Measurements from ENCODE around the gene RILPL1. TPM values are rescaled to one million over a fixed set of nuclear protein-coding genes. Genes with fewer than 3 reads are reported as not detected.

The RILPL1 gene
- total RNA-seq, 1 donor from 2014 or later: 0.67 TPM

DNA sequence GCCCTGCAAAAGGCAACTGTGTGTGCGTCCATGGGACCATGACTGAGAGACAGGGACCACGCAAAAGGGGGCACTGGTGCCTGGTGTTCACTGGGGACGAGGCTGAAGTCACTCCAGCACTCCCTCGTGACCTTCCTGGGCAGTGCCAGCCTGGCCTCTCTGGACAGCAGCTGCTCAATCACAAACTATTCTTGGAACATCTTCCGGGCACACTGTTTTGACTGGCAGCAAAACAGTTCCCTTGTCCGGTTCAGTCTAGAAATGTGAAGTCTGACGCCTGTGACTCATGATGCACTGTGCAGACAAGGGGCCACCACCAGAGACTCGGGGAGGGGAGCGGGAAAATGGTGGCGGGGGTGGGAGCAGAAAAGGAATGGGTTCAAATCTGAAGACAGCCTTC lies 54.8 kb downstream of the RILPL1 start:
- peaks cover 6% of the 10 kb centered on the region for H3K36me3 Mint-ChIP-seq (ENCODE audit: low read depth)
- H3K4me3 Mint-ChIP-seq: no peak overlapping the region
- intact Hi-C loops (cut with micrococcal nuclease): no loop called here
- peaks cover 4% of the 10 kb centered on the region for H3K4me1 Mint-ChIP-seq
- no peaks in the 10 kb centered on the region for H3K9me3 Mint-ChIP-seq
- POLR2A ChIA-PET: no interaction called here
- CTCF ChIA-PET: no interaction called here
- DNase-seq (no peak), ATAC-seq (ENCODE audit: low read depth) (no peak)
- H3K27me3 Mint-ChIP-seq: no peaks in the 10 kb centered on the region
- TF ChIP-seq, protein P1, sequence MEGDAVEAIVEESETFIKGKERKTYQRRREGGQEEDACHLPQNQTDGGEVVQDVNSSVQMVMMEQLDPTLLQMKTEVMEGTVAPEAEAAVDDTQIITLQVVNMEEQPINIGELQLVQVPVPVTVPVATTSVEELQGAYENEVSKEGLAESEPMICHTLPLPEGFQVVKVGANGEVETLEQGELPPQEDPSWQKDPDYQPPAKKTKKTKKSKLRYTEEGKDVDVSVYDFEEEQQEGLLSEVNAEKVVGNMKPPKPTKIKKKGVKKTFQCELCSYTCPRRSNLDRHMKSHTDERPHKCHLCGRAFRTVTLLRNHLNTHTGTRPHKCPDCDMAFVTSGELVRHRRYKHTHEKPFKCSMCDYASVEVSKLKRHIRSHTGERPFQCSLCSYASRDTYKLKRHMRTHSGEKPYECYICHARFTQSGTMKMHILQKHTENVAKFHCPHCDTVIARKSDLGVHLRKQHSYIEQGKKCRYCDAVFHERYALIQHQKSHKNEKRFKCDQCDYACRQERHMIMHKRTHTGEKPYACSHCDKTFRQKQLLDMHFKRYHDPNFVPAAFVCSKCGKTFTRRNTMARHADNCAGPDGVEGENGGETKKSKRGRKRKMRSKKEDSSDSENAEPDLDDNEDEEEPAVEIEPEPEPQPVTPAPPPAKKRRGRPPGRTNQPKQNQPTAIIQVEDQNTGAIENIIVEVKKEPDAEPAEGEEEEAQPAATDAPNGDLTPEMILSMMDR (IDR thresholded peaks at IDR 0.05): no peak
- no peak overlapping the region for H3K27ac Mint-ChIP-seq

DNA sequence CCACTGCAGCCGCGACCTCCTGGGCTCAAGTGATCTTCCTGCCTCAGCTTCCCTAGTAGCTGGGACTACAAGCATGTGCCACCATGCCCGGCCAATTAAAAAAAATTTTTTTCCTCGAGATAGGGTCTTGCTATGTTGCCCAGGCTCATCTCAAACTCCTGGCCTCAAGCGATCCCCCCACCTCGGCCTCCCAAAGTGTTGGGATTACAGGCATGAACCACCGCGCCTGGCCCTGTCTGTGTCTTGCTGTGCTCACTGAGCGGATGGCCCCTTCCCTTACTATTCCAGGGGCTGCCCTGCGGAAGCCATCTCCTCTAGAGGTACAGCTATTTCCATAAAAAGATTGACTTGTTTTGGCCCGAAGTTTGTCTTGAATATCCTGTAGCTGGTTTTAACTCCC lies 55.5 kb downstream of the RILPL1 start:
- Mint-ChIP-seq H3K27ac (no peak overlapping the region), H3K4me3 (no peak overlapping the region), H3K36me3 (ENCODE audit: low read depth) (peaks cover 6% of the 10 kb centered on the region), H3K9me3 (no peaks in the 10 kb centered on the region), H3K27me3 (no peaks in the 10 kb centered on the region), H3K4me1 (peaks cover 1% of the 10 kb centered on the region)
- ATAC-seq (ENCODE audit: low read depth): no peak
- TF ChIP-seq, protein P1 (IDR thresholded peaks at IDR 0.05): no peak
- no peak for DNase-seq
- CTCF ChIA-PET: no interaction called here
- intact Hi-C loops (cut with micrococcal nuclease): no loop called here
- POLR2A ChIA-PET: interaction anchor here (0.6 kb wide), 1 partner anchor 42 kb away, joined by 5 read pairs; the partner anchor contains the start of gene RILPL2

DNA sequence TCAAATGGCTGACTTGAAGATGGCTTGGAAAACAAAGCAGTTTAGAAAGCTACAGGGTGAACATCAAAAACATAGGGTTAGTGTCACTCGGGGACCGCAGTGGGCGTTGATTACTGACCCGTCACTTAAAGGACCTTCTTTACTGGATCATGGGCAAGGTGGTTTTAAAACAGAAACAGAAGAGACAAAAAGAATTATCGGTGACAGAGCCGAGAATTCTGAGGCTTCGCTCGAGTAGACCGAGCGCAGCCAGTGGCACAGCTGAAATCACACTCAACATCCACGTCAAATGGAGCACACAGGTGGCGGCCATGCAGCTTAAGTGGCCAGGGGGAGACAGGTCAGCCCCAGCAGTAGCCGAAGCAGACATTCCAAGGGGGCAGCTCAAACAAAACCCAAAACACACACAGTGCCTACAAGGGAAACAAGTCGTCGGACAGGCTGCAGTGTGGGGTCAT lies 58.2 kb downstream of the RILPL1 start:
- no peak for ATAC-seq (ENCODE audit: low read depth)

DNA sequence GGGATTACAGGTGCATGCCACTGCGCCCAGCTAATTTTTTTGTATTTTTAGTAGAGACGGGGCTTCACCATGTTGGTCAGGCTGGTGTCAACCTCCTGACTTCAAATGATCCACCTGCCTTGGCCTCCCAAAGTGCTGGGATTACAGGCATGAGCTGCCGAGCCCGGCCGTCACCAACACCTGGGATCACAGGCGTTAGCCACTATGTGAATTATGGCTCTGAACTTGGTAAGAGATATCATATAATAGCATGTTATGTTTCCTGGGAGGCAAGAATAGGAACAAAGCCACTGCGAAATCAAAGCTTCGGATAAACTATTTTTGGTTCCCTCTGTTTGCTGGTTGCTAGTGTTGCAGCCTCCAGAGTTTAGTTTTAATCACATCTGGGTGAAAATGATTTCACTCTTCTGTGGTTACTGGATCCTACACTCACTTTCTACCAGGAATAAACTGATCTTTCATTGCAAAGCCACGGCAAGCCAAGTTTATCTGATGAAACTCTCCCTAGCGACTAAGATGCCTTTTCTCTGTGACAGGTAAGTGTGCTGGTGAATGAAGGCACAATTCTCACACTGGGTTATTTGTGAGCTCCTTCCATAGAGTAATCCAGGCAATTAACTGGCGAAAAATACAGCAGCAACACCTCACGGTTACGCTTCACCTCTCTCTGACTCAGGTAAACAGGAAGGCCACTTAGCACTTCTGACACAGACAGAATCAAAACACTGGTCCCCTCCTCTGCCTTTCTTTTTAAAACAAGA lies 58.9 kb downstream of the RILPL1 start:
- ChIA-PET POLR2A (no interaction called here), CTCF (no interaction called here)
- intact Hi-C loops (cut with micrococcal nuclease): no loop called here
- H3K4me1 Mint-ChIP-seq: no peaks in the 10 kb centered on the region
- H3K36me3 Mint-ChIP-seq (ENCODE audit: low read depth): peaks cover 23% of the 10 kb centered on the region
- DNase-seq (no peak), ATAC-seq (ENCODE audit: low read depth) (no peak)
- TF ChIP-seq, protein P1 (IDR thresholded peaks at IDR 0.05): no peak
- H3K4me3 Mint-ChIP-seq: no peak overlapping the region
- H3K27me3 Mint-ChIP-seq: no peaks in the 10 kb centered on the region
- H3K9me3 Mint-ChIP-seq: no peaks in the 10 kb centered on the region
- H3K27ac Mint-ChIP-seq: no peak overlapping the region

More for the DNA sequence above, 58.2 kb downstream of the RILPL1 start:
- TF ChIP-seq, protein P1 (IDR thresholded peaks at IDR 0.05): no peak
- ChIA-PET POLR2A (no interaction called here), CTCF (no interaction called here)
- no peak for DNase-seq
- intact Hi-C loops (cut with micrococcal nuclease): no loop called here
- Mint-ChIP-seq H3K27ac (no peak overlapping the region), H3K36me3 (ENCODE audit: low read depth) (peaks cover 23% of the 10 kb centered on the region), H3K27me3 (no peaks in the 10 kb centered on the region), H3K4me1 (peaks cover 1% of the 10 kb centered on the region), H3K4me3 (no peak overlapping the region), H3K9me3 (no peaks in the 10 kb centered on the region)

DNA sequence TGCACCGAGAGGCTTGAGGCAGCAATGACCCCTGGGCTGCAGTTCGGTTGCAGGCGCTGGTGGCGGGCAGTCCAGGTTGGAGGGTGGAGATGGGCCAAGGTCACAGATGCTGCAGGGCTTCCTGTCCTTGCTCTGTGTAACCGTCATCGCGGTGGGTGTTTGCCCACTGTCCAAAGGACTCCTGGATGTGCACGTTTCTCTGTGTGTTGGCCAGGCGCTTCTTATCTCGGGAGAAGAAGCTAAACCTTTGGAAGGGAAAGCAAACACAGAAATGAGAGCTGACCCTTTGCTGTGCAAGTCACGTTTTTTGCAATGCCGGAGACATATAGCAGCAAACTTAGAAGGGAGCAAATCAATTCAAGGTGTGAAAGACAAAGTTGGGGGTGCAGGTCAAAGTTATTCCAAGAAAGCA lies 61.1 kb downstream of the RILPL1 start:
- CTCF ChIA-PET: no interaction called here
- H3K27ac Mint-ChIP-seq: no peak overlapping the region

More for the DNA sequence above, 61.1 kb downstream of the RILPL1 start:
- POLR2A ChIA-PET: no interaction called here
- no peak for DNase-seq
- H3K4me1 Mint-ChIP-seq: peaks cover 6% of the 10 kb centered on the region
- H3K9me3 Mint-ChIP-seq: no peaks in the 10 kb centered on the region
- TF ChIP-seq, protein P1 (IDR thresholded peaks at IDR 0.05): no peak
- H3K36me3 Mint-ChIP-seq (ENCODE audit: low read depth): peaks cover 30% of the 10 kb centered on the region
- ATAC-seq (ENCODE audit: low read depth): no peak
- intact Hi-C loops (cut with micrococcal nuclease): no loop called here
- no peak overlapping the region for H3K4me3 Mint-ChIP-seq
- H3K27me3 Mint-ChIP-seq: no peaks in the 10 kb centered on the region

All from activated B cell treated with CpG ODN at 0.5 μM for 24 hours (primary cell).